Measurements from ENCODE around the gene SUV39H1.
"Not testable (repeated sequence)": the region's sequence is repeated elsewhere in the genome, so short reads cannot be mapped to it uniquely, and the experiment has no call there.

SUV39H1 gene

GRCh38 chrX:48685416-48685815, 11.1 kb upstream of the SUV39H1 start:
- no peak for DNase-seq (ENCODE audit: low spot score)

- DNase-seq (ENCODE audit: low spot score): no peak
These were observed 7.9 kb upstream of the SUV39H1 start for GRCh38 chrX:48688531-48689150.

- no peak for DNase-seq (ENCODE audit: low spot score)
These were observed 7.2 kb upstream of the SUV39H1 start for GRCh38 chrX:48689208-48689920.

- not testable (repeated sequence) for DNase-seq (ENCODE audit: low spot score)
These were observed 4.8 kb upstream of the SUV39H1 start for GRCh38 chrX:48691746-48692145.

GRCh38 chrX:48694776-48695533, 1.6 kb upstream of the SUV39H1 start:
- DNase-seq (ENCODE audit: low spot score): no peak

- no peak for DNase-seq (ENCODE audit: low spot score)
These were observed 1.0 kb upstream of the SUV39H1 start for GRCh38 chrX:48695534-48695896.

- DNase-seq (ENCODE audit: low spot score): peak; percentile 32
These were observed 621 bp upstream of the SUV39H1 start for GRCh38 chrX:48695925-48696300.

GRCh38 chrX:48696909-48697727, 584 bp downstream of the SUV39H1 start:
- no peak for DNase-seq (ENCODE audit: low spot score)

- no peak for DNase-seq (ENCODE audit: low spot score)
These were observed 1.8 kb downstream of the SUV39H1 start for GRCh38 chrX:48698306-48698705.

- DNase-seq (ENCODE audit: low spot score): no peak
These were observed 3.7 kb downstream of the SUV39H1 start for GRCh38 chrX:48700246-48700645.

- no peak for DNase-seq (ENCODE audit: low spot score)
These were observed 4.6 kb downstream of the SUV39H1 start for GRCh38 chrX:48700951-48701653.

GRCh38 chrX:48702032-48702431, 5.5 kb downstream of the SUV39H1 start:
- DNase-seq (ENCODE audit: low spot score): no peak

- DNase-seq (ENCODE audit: low spot score): no peak
These were observed 6.2 kb downstream of the SUV39H1 start for GRCh38 chrX:48702716-48703115.

- DNase-seq (ENCODE audit: low spot score): no peak
These were observed 6.7 kb downstream of the SUV39H1 start for GRCh38 chrX:48703228-48703627.

- peak; percentile 48 for DNase-seq (ENCODE audit: low spot score)
These were observed 7.3 kb downstream of the SUV39H1 start for GRCh38 chrX:48703642-48704481.

- DNase-seq (ENCODE audit: low spot score): no peak
These were observed 9.3 kb downstream of the SUV39H1 start for GRCh38 chrX:48705871-48706270.

- DNase-seq (ENCODE audit: low spot score): no peak
These were observed 13.1 kb downstream of the SUV39H1 start for GRCh38 chrX:48709522-48710112.

GRCh38 chrX:48711162-48711928, 14.8 kb downstream of the SUV39H1 start:
- no peak for DNase-seq (ENCODE audit: low spot score)

- no peak for DNase-seq (ENCODE audit: low spot score)
These were observed 15.5 kb downstream of the SUV39H1 start for GRCh38 chrX:48711929-48712505.

Measured in cerebellar cortex (tissue), 1 donor.